GM15510 (cell line): ENCODE data around the gene CREBRF.

Source experiments
- POLR2A ChIP-seq: IDR thresholded peaks from 3 replicates; pipeline ENCODE4 v1.6.1; 2011; ENCODE audit warnings: borderline replicate concordance; ENCODE audit not compliant: insufficient read length; ENCODE audit errors: extremely low read depth

Gene CREBRF

DNA sequence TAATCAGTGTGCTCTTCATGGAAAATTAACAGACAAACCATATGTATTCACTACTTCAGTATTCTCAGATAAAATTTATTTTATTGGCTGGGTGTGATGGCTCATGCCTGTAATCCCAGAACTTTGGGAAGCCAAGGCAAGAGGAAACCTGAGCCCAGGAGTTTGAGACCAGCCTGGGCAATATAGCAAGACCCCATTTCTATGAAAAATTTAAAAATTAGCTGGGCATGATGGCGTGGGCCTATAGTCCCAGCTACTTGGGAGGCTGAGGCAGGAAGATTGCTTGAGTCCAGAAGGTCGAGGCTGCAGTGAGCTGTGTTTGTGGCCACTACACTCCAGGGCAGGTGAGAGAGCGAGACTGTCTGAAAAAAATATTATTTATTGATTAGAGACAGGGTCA is 23.4 kb upstream of the CREBRF start:
- no peak for TF ChIP-seq POLR2A

DNA sequence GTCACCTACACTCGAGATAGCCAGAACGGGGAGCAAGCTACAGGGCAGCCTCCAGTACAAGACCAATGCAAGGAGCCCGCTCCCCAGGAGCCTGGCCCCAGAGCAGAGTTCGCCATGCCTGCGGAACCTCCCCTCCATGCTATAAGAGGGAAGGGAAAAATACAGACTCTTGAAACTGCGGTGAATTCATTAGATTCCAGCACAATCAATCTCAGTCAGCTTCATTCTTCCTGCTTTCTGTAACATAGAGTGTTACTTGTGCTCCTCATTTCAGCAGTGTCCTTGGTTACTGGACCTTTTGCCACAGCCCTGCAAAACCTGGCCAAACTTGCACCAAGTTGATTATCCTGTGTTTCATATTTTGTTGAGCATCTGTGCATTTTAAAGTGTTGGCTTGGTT is 22.2 kb upstream of the CREBRF start:
- no peak for TF ChIP-seq POLR2A

DNA sequence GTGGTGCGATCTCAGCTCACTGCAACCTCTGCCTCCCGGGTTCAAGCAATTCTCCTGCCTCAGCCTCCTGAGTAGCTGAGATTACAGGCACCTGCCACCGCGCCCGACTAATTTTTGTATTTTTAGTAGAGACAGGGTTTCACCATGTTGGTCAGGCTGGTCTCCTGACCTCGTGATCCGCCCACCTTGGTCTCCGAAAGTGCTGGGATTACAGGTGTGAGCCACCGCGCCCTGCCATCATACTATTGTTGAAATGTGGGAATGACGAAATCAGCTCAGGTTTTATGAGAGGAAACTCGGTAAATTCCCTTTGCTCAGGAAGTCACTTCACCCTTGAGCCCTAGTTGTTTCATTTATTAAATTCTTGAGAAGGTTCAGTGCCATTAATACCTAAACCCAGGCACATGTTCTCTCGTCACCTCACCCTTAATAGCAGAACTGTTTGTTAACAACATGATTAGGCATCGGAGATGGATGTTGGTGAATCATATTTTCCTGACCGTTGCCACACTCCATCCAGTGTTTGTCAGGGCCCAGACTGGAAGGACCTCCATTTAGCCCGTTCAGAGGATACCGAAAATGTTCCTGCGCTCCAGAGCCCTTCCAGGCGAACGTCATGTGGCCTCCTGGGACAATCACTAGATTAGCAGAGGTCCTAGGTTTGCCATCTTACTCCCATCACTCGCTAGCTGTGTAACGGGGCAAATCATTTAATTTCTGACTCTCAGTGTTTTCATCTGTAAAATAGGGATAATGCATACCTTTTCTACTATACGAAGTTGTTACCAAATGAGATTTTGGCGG is 20.0 kb upstream of the CREBRF start:
- TF ChIP-seq POLR2A: no peak

DNA sequence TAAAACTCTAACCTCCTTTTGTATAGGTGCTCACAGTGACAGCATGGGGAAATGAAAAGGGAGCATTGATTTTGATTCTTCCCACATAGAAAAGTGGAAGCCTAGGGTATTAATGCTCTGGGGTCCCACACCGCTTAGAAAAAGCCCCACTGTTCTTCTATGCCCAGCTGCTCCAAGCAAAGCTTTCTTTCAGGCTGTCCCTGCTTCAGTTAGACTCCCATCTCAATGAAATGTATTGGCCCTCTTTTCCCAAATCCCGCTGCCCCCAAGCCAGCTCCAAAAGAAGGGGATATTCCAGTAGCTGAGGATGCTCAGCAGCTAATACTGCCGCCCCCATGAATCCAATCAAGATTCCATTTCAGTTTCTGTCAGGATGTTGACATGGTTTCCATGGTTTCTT is 17.0 kb upstream of the CREBRF start:
- no peak for TF ChIP-seq POLR2A

DNA sequence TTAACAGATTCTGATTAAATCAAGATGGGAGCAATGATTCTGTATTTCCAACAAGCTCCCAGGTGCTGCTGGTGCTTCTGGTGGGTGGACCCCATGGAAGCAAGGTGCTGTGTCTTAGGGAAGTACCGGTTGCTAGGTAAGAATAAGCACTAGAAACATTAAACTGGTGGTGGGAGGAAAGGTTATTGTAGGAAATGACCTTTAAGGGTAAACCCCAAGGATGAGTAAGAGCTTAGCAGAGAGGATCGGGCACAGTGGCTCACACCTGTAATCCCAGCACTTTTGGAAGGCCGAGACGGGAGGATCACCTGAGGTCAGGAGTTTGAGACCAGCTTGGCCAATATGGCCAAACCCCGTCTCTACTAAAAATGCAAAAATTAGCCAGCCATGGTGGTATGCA is 16.2 kb upstream of the CREBRF start:
- TF ChIP-seq POLR2A: no peak

DNA sequence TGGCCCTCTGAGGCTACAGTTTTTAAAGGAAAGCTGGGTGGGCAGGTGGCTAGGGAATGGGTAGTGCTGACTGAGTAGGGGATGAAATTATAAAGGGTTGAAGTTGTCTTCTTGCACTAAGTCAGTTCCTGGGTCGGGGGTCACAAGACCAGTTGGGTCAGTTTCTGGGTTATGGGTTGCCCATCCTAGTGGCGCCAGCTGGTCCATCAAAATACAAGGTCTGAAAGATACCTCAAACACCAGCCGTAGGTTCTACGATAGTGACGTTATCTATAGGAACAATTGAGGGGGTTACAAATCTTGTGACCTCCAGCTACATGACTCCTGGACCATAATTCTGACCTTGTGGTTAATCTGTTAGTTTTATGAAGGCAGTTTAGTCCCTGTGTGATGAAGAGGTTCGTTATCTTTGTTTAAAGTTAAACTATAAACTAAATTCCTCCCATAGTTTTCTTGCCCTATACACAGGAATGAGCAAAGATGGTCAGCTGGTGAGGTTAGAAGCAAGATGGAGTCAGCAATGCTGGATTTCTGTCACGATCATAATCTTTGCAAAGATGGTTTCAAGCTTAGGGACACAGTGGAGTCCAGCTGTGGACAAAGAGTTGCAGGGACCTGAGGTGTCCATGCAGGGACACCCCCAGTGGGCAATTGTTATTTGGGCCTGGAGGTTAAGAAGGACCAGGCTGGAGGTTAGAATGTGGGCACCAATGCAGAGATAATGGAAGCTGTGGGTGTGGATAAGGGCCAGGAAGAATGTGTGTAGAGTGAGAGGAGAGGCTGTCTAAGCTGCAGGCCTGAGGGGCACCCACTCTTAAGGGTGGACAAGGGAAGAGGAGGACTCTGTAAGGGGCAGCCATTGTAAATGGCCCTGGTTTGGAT is 14.0 kb upstream of the CREBRF start:
- no peak for TF ChIP-seq POLR2A

DNA sequence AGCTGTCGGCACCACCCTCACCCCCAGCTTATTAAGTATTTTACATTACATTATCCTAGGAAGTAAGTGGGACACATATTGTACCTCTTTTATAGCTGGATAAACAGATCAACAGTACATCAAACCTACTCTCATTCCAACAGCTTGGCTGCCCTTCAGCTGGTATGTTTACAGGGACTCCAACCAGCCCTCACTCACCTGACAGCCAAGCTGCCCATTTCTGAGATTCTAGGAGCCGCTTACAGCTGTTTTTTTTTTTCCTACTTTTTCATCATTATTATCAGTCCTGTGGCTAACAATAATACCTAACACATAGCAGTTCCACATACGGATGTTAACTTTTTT is 13.4 kb upstream of the CREBRF start:
- TF ChIP-seq POLR2A: no peak

DNA sequence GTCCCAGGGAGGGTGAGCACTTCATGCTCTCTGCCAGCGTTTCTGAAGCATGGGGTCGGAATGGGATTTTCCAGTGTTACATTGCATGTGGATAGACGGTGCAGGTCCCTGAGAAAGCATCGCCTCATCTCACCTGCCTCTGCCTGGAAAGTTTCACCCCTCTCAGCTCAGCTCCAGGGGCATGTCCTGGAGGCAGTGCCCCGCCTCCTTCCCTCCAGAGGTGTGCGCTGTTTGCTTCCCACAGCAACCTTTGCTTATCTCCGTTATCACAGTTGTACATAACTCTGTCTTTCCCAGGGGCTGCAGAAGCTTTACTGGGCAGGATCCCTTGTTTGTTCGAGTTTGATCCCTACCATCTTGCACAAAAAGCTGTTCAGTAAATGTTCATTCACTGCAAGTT is 10.7 kb upstream of the CREBRF start:
- TF ChIP-seq POLR2A: no peak

DNA sequence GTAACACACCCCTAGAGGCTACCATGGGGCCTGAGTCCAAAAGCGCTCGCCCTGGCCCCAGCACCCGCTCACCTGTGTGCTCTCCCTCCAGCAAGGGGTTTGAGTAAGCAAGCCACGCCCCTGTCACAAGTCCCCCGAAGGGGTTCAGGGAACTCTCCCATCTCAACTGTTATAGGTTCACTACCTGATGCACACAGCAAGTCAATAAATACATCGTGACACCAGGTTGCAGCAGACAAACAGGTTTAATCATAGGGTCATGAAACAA is 8.4 kb upstream of the CREBRF start:
- TF ChIP-seq POLR2A: no peak

DNA sequence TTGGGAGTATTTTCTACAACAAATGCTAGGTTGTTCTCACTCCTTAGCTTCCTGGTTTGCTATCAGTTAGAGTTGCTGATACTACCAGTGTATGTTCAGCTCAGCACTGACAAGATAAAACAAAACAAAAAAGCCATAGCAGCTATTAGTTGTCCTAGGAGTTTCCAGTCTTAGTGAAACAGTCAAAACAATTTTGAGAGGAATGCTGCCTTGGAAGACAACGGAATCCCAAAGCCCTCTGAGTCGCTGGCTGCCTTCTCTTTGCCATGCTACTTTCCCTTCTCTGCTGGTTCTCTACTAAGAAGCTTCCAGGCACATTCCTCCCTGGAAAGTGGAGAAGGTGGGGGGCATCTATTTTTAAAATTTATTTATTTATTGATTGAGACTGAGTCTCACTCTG is 5.4 kb upstream of the CREBRF start:
- no peak for TF ChIP-seq POLR2A

DNA sequence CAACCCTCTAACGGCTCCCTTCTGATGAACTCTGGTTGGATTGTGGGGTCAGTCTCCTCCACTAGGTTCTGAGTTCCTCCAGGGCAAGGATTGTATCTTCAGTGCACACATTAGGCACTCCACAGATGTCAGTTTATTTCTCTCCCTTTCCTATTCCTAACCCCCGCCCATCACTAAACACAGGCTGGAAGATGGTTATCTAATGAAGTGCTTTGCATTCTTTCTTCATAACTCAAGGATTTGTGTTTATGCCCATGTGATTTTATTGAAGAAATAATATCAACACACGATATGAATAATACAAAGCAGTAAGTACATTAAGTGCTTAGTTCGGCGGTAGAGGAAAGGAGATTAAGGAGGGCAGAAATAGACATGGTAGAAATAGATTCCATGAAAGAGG is 4.4 kb upstream of the CREBRF start:
- TF ChIP-seq POLR2A: no peak

DNA sequence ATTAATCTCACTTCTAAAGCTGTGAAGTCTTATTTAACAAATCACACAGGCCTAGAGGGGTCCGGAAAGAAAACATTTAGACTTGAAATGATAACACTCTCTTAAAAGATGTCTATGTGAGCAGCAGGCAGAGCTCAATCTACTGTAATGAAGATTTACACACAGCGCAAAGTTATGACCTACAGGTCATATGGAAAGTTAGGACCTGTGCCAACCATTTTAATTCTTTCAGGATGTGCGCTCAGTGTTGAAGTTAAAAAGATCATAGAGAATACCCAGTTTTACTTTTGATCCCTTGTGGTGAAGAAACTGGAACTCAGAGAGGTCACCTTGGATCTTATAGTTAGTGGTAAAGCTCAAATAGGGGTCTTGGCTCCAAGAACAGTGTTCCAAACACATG is 3.1 kb upstream of the CREBRF start:
- no peak for TF ChIP-seq POLR2A

DNA sequence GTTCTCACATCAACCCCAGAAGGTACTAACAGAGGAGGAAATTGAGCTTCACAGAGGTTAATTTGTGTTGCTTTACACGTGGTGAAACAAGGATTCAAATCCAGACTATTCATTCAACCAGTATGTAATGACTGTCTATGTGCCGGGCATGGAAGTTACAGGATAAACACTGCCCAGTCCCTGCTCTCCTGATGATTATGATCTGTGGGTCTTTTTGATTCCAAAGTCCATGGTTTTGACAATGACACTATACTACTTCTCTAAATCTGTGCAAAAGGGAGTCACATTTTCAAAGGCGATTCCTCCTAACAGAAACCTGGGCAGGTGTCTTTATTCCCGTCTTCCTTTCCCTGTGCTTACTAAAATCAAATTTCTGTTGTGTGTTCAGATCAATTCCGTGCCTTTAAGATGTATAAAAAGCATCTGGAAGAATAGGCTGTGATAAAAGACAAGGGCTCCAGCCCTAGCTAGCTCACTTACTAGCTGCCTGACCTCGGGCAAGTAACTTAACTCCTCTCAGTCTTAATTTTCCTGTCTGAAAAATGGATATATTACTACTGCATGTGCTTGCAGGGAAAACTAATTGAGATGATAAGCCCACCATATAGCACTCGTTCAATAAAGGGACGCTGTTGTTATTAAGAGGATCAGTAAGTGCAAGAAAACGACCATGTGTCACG is 970 bp upstream of the CREBRF start:
- TF ChIP-seq POLR2A: no peak

DNA sequence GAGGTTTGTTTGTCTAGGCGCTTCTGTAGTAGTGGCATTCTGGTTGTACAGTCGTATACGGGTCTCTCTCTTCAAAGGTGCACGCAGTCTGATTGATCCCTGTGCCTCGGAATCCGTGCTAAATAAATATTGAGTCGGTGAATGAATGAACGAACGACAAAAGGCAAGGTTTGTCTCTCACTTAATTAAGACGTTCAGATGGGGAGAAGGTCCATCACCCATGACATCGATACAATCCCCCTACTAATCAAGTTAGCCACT is 500 bp upstream of the CREBRF start:
- no peak for TF ChIP-seq POLR2A

DNA sequence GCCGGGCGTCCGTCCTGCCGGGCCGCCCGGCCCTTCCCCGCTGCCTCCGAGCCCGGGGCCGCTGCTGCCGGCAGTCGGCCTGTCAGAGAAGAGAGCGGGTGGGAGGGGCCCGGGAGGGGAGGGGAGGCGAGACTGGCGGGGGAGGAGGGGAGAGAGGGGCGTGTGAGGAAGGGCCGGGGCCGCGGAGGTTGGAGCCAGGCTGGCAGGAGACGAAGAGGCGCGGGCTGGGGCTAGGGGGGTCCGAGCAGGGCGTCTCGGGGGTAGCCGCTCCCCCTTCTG is 570 bp downstream of the CREBRF start:
- no peak for TF ChIP-seq POLR2A
